GM18873 (cell line): ENCODE results near the gene PLEKHM1.

Source experiments
- ATAC-seq: cut with Tn5 transposase; IDR thresholded peaks from one replicate; pipeline ENCODE4 v1.9.1; 2021; ENCODE audit warnings: mild to moderate bottlenecking, moderate library complexity, moderate number of reproducible peaks; ENCODE audit not compliant: unreplicated experiment, low FRiP score

Gene PLEKHM1

GRCh38 chr17:45429339-45430005, 61.0 kb downstream of the PLEKHM1 start:
- no peak for ATAC-seq

- ATAC-seq: no peak
These were observed 61.6 kb downstream of the PLEKHM1 start for GRCh38 chr17:45428931-45429338.

GRCh38 chr17:45428050-45428617, 62.4 kb downstream of the PLEKHM1 start:
- ATAC-seq: peak; percentile 49

- no peak for ATAC-seq
These were observed 63.2 kb downstream of the PLEKHM1 start for GRCh38 chr17:45427181-45427835.

- ATAC-seq: no peak
These were observed 64.0 kb downstream of the PLEKHM1 start for GRCh38 chr17:45426561-45426960.

- ATAC-seq: no peak
These were observed 64.5 kb downstream of the PLEKHM1 start for GRCh38 chr17:45425984-45426413.

- ATAC-seq: no peak
These were observed 65.2 kb downstream of the PLEKHM1 start for GRCh38 chr17:45425125-45425983.

- ATAC-seq: no peak
These were observed 65.8 kb downstream of the PLEKHM1 start for GRCh38 chr17:45424769-45425124.

- no peak for ATAC-seq
These were observed 66.6 kb downstream of the PLEKHM1 start for GRCh38 chr17:45423975-45424335.

- no peak for ATAC-seq
These were observed 67.1 kb downstream of the PLEKHM1 start for GRCh38 chr17:45423304-45423974.

- no peak for ATAC-seq
These were observed 75.3 kb downstream of the PLEKHM1 start for GRCh38 chr17:45414990-45415881.

GRCh38 chr17:45413498-45413923, 77.0 kb downstream of the PLEKHM1 start:
- ATAC-seq: no peak

GRCh38 chr17:45411348-45412105, 79.0 kb downstream of the PLEKHM1 start:
- ATAC-seq: no peak

GRCh38 chr17:45410144-45411091, 80.1 kb downstream of the PLEKHM1 start:
- ATAC-seq: no peak

GRCh38 chr17:45409659-45410076, 80.9 kb downstream of the PLEKHM1 start:
- ATAC-seq: no peak

GRCh38 chr17:45408611-45409421, 81.7 kb downstream of the PLEKHM1 start:
- ATAC-seq: no peak

- ATAC-seq: no peak
These were observed 84.4 kb downstream of the PLEKHM1 start for GRCh38 chr17:45406107-45406506.
